GM12891 (cell line): ENCODE data around the gene BRAT1.

Experiments used
- PAX5 ChIP-seq: IDR thresholded peaks from 2 replicates; pipeline ENCODE4 v1.6.1; 2011; ENCODE audit warnings: low read length, moderate library complexity, mild to moderate bottlenecking; ENCODE audit not compliant: insufficient read depth, severe bottlenecking
- POLR2A ChIP-seq: IDR thresholded peaks from 2 replicates; pipeline ENCODE4 v1.6.1; 2011; ENCODE audit warnings: low read depth, low read length, control low read depth
- POLR2AphosphoS5 ChIP-seq: IDR thresholded peaks from 2 replicates; pipeline ENCODE4 v1.6.1; 2011; ENCODE audit warnings: low read depth, low read length, control low read depth
- SPI1 ChIP-seq: IDR thresholded peaks from 2 replicates; pipeline ENCODE4 v1.6.1; 2011; ENCODE audit warnings: low read depth, low read length, control low read depth
- TAF1 ChIP-seq: IDR thresholded peaks from 2 replicates; pipeline ENCODE4 v1.6.1; 2011; ENCODE audit warnings: low read depth, low read length, control low read depth

GRCh38 chr7:2522780-2523433, 32.4 kb downstream of the BRAT1 start:
- TF ChIP-seq POLR2A (no peak), PAX5 (no peak), TAF1 (no peak), SPI1 (no peak), POLR2AphosphoS5 (no peak)
